ENCODE data around the gene TAF5L. TPM values are rescaled to one million over a fixed set of nuclear protein-coding genes. Genes with fewer than 3 reads are reported as not detected.
A peak's percentile ranks its signal among the peaks of the same experiment; 100 is the strongest.

TAF5L gene
- total RNA-seq, 1 donor from 2014 or later = 9.3 TPM

- no peaks in the 10 kb centered on the region for H3K36me3 ChIP-seq
- H3K27me3 ChIP-seq (ENCODE audit: low read depth) = no peaks in the 10 kb centered on the region
- peak within 1 kb of the TSS; percentile 88 for H3K4me3 ChIP-seq
- intact Hi-C loops (cut with micrococcal nuclease) = no loop called here
- peaks cover 58% of the 10 kb centered on the region for H3K4me1 ChIP-seq
- peak; percentile 96 for DNase-seq
- peak within 1 kb of the TSS; percentile 98 for H3K27ac ChIP-seq (replicated peaks)
- peak; percentile 78 for TF ChIP-seq CTCF (IDR thresholded peaks at IDR 0.05; ENCODE audit: borderline replicate concordance)
- H3K9me3 ChIP-seq (replicated peaks) = no peaks in the 10 kb centered on the region
Measured at GRCh38 chr1:229558460-229559335, 67.2 kb downstream of the TAF5L start, which contains the start of gene ABCB10. ABCB10 (minus strand) TSS chr1:229558707; CDS start chr1:229558652, 55 bp downstream.

- Histone ChIP-seq H3K36me3 (no peaks in the 10 kb centered on the region), H3K9me3 (replicated peaks) (no peaks in the 10 kb centered on the region), H3K27me3 (ENCODE audit: low read depth) (no peaks in the 10 kb centered on the region), H3K4me1 (peaks cover 52% of the 10 kb centered on the region), H3K27ac (replicated peaks) (peak overlapping the region; percentile 98), H3K4me3 (peak overlapping the region; percentile 88)
- TF ChIP-seq CTCF (IDR thresholded peaks at IDR 0.05; ENCODE audit: borderline replicate concordance) = no peak
- peak; percentile 46 for DNase-seq
- intact Hi-C loops (cut with micrococcal nuclease) = no loop called here
Measured at GRCh38 chr1:229557913-229558414, 68.0 kb downstream of the TAF5L start.

GRCh38 chr1:229557200-229557850 is 68.6 kb downstream of the TAF5L start:
- Histone ChIP-seq H3K9me3 (replicated peaks) (no peaks in the 10 kb centered on the region), H3K4me3 (peak overlapping the region; percentile 88), H3K27ac (replicated peaks) (peak overlapping the region; percentile 98), H3K4me1 (peaks cover 54% of the 10 kb centered on the region), H3K27me3 (ENCODE audit: low read depth) (no peaks in the 10 kb centered on the region), H3K36me3 (no peaks in the 10 kb centered on the region)
- no peak for DNase-seq
- intact Hi-C loops (cut with micrococcal nuclease) = no loop called here
- TF ChIP-seq CTCF (IDR thresholded peaks at IDR 0.05; ENCODE audit: borderline replicate concordance) = no peak

GRCh38 chr1:229554886-229555621 is 70.9 kb downstream of the TAF5L start:
- TF ChIP-seq CTCF (IDR thresholded peaks at IDR 0.05; ENCODE audit: borderline replicate concordance) = no peak
- Histone ChIP-seq H3K9me3 (replicated peaks) (no peaks in the 10 kb centered on the region), H3K4me1 (peaks cover 75% of the 10 kb centered on the region), H3K27me3 (ENCODE audit: low read depth) (no peaks in the 10 kb centered on the region), H3K4me3 (no peak overlapping the region), H3K27ac (replicated peaks) (no peak overlapping the region), H3K36me3 (no peaks in the 10 kb centered on the region)
- intact Hi-C loops (cut with micrococcal nuclease) = no loop called here
- DNase-seq = no peak

- Histone ChIP-seq H3K4me3 (no peak overlapping the region), H3K4me1 (peaks cover 70% of the 10 kb centered on the region)
- intact Hi-C loops (cut with micrococcal nuclease) = no loop called here
Measured at GRCh38 chr1:229553621-229554130, 72.2 kb downstream of the TAF5L start.

More at GRCh38 chr1:229553621-229554130, 72.2 kb downstream of the TAF5L start:
- no peak for DNase-seq
- H3K27me3 ChIP-seq (ENCODE audit: low read depth) = no peaks in the 10 kb centered on the region
- H3K36me3 ChIP-seq = no peaks in the 10 kb centered on the region
- no peak overlapping the region for H3K27ac ChIP-seq (replicated peaks)
- H3K9me3 ChIP-seq (replicated peaks) = no peaks in the 10 kb centered on the region
- TF ChIP-seq CTCF (IDR thresholded peaks at IDR 0.05; ENCODE audit: borderline replicate concordance) = no peak

Measured in left ventricle myocardium inferior (tissue), 1 donor.